TTC549 (cell line): ENCODE measurements around the gene F10.

Experiments used
- FAIRE-seq: peaks from 2 replicates; lab custom pipeline; 2012; peaks lifted over from hg19 to GRCh38; lab: Jason Lieb, UNC

F10 gene

GRCh38 chr13:113086991-113087922 lies 35.3 kb upstream of the F10 start:
- FAIRE-seq: no peak

- no peak for FAIRE-seq
Observed at GRCh38 chr13:113087923-113088690, 34.5 kb upstream of the F10 start.

- no peak for FAIRE-seq
Observed at GRCh38 chr13:113088691-113089020, 33.9 kb upstream of the F10 start.

GRCh38 chr13:113089693-113090414 lies 32.7 kb upstream of the F10 start:
- FAIRE-seq: no peak

- FAIRE-seq: no peak
Observed at GRCh38 chr13:113090415-113090770, 32.2 kb upstream of the F10 start.

- no peak for FAIRE-seq
Observed at GRCh38 chr13:113090806-113091205, 31.8 kb upstream of the F10 start.

GRCh38 chr13:113091211-113091771 lies 31.3 kb upstream of the F10 start:
- FAIRE-seq: no peak

- FAIRE-seq: no peak
Observed at GRCh38 chr13:113091891-113092775, 30.5 kb upstream of the F10 start.

GRCh38 chr13:113092776-113093579 lies 29.6 kb upstream of the F10 start:
- FAIRE-seq: no peak

- no peak for FAIRE-seq
Observed at GRCh38 chr13:113093580-113094409, 28.8 kb upstream of the F10 start.

- no peak for FAIRE-seq
Observed at GRCh38 chr13:113094410-113094800, 28.2 kb upstream of the F10 start.

- FAIRE-seq: no peak
Observed at GRCh38 chr13:113095146-113096051, 27.2 kb upstream of the F10 start.

GRCh38 chr13:113096052-113096744 lies 26.4 kb upstream of the F10 start:
- FAIRE-seq: no peak

- FAIRE-seq: no peak
Observed at GRCh38 chr13:113096745-113097305, 25.8 kb upstream of the F10 start.

- FAIRE-seq: no peak
Observed at GRCh38 chr13:113097651-113098050, 24.9 kb upstream of the F10 start.

GRCh38 chr13:113098162-113098732 lies 24.4 kb upstream of the F10 start:
- FAIRE-seq: no peak

- no peak for FAIRE-seq
Observed at GRCh38 chr13:113099142-113099541, 23.5 kb upstream of the F10 start.
